ENCODE data around the gene CYP2U1.
A peak's percentile ranks its signal among the peaks of the same experiment; 100 is the strongest.
"Not testable (repeated sequence)": the region's sequence is repeated elsewhere in the genome, so short reads cannot be mapped to it uniquely, and the experiment has no call there.

CYP2U1 gene

DNA sequence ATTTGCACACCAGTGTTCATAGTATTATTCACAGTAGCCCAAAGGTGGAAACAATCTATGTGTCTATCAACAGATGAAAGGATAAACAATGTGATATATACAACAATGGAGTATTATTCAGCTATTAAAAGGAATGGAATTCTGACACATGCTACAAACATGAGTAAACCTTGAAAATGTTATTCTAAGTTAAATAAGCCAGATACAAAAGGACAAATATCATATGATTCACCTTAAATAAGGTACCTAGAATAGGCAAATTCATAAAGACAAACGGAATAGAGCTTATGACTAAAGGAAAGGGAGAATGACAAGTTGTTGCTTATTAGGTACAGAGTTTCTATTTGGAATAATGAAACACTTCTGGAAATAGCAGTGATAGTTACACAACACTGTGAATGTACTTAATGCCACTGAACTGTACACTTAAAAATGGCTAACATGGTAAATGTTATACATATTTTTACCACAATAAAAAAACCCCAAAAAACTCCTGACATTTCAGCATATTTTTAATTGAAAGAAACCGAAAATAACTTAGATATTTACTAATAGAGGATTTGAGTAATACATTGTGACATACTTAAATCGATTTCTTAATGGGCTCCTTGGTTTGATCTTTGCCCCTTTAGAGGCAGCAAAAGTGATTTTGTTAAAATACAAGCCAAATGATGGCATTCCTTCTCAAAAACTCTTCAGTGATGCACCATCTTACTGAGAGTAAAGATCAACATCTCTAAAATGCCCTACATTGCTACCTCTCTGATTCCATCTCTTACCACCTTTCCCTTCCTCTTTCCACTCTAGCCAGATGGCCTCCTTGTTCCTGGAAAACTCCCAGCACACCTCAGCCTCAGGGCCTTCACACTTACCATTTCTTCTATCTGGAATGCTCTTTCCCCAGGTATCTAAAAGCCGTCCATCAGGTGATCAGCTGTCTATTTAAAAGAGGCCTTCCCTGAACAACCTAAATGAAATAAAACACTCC is 8.6 kb upstream of the CYP2U1 start:
- no peaks in the 10 kb centered on the region for H3K36me3 ChIP-seq (ENCODE audit: control insufficient read depth, insufficient read depth, low read length, severe bottlenecking)
- H3K4me1 ChIP-seq (ENCODE audit: control insufficient read depth, insufficient read depth, low read length): peaks cover 8% of the 10 kb centered on the region
- peaks cover 15% of the 10 kb centered on the region for H3K9me3 ChIP-seq (ENCODE audit: control insufficient read depth, low read length)
- no peak for DNase-seq (ENCODE audit: low read depth)
- H3K4me3 ChIP-seq (ENCODE audit: low read length): no peak overlapping the region
- H3K9ac ChIP-seq (ENCODE audit: low read length): no peak overlapping the region
- H3K27me3 ChIP-seq (replicated peaks; ENCODE audit: control insufficient read depth, insufficient read depth, low read length): no peaks in the 10 kb centered on the region

DNA sequence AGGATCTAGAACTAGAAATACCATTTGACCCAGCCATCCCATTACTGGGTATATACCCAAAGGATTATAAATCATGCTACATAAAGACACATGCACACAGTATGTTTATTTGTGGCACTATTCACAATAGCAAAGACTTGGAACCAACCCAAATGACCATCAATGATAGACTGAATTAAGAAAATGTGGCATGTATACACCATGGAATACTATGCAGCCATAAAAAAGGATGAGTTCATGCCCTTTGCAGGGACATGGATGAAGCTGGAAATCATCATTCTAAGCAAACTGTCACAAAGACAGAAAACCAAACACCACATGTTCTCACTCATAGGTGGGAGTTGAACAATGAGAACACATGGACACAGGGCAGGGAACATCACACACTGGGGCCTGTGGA is 5.6 kb upstream of the CYP2U1 start:
- DNase-seq (ENCODE audit: low read depth); H3K9ac ChIP-seq (ENCODE audit: low read length); H3K27me3 ChIP-seq (replicated peaks; ENCODE audit: control insufficient read depth, insufficient read depth, low read length); H3K4me3 ChIP-seq (ENCODE audit: low read length); H3K36me3 ChIP-seq (ENCODE audit: control insufficient read depth, insufficient read depth, low read length, severe bottlenecking); H3K9me3 ChIP-seq (ENCODE audit: control insufficient read depth, low read length): not testable (repeated sequence)
- peaks cover 12% of the 10 kb centered on the region for H3K4me1 ChIP-seq (ENCODE audit: control insufficient read depth, insufficient read depth, low read length)

DNA sequence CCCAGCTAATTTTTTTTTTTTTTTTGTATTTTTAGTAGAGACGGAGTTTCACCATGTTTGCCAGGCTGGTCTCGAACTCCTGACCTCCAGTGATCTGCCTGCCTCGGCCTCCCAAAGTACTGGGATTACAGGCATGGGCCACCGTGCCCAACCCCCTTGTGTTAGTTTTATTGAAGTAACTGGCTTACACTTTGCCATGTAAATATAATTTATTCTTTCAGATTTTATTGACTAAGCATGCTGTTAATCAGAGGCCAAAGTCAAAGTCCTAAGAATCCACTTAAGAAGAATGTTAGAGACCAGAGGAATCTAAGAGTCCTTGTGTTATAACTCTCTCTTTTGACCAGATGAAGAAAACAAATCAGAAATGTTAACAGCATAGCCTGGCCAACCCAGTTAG is 4.5 kb upstream of the CYP2U1 start:
- H3K36me3 ChIP-seq (ENCODE audit: control insufficient read depth, insufficient read depth, low read length, severe bottlenecking): not testable (repeated sequence)

DNA sequence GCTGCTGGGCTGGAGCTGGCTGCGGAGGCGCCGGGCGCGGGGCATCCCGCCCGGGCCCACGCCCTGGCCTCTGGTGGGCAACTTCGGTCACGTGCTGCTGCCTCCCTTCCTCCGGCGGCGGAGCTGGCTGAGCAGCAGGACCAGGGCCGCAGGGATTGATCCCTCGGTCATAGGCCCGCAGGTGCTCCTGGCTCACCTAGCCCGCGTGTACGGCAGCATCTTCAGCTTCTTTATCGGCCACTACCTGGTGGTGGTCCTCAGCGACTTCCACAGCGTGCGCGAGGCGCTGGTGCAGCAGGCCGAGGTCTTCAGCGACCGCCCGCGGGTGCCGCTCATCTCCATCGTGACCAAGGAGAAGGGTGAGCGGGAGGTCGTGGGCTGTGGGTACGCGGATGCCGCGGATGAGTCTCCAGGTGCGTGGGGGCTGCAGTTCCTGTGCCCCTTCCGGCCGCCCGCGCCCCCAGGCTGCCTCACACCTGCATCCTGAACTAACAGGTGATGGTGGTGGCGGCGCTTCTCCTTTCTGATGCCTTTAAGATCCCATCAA is 499 bp downstream of the CYP2U1 start:
- Histone ChIP-seq H3K4me3 (ENCODE audit: low read length) (peak overlapping the region; percentile 86), H3K9me3 (ENCODE audit: control insufficient read depth, low read length) (no peaks in the 10 kb centered on the region), H3K36me3 (ENCODE audit: control insufficient read depth, insufficient read depth, low read length, severe bottlenecking) (peaks cover 5% of the 10 kb centered on the region), H3K27me3 (replicated peaks; ENCODE audit: control insufficient read depth, insufficient read depth, low read length) (no peaks in the 10 kb centered on the region), H3K4me1 (ENCODE audit: control insufficient read depth, insufficient read depth, low read length) (peaks cover 13% of the 10 kb centered on the region), H3K9ac (ENCODE audit: low read length) (peak overlapping the region; percentile 82)
- DNase-seq (ENCODE audit: low read depth): no peak

More for the DNA sequence above, 4.5 kb upstream of the CYP2U1 start:
- H3K4me3 ChIP-seq (ENCODE audit: low read length); H3K27me3 ChIP-seq (replicated peaks; ENCODE audit: control insufficient read depth, insufficient read depth, low read length); H3K9me3 ChIP-seq (ENCODE audit: control insufficient read depth, low read length); H3K9ac ChIP-seq (ENCODE audit: low read length); DNase-seq (ENCODE audit: low read depth): not testable (repeated sequence)
- peaks cover 14% of the 10 kb centered on the region for H3K4me1 ChIP-seq (ENCODE audit: control insufficient read depth, insufficient read depth, low read length)

DNA sequence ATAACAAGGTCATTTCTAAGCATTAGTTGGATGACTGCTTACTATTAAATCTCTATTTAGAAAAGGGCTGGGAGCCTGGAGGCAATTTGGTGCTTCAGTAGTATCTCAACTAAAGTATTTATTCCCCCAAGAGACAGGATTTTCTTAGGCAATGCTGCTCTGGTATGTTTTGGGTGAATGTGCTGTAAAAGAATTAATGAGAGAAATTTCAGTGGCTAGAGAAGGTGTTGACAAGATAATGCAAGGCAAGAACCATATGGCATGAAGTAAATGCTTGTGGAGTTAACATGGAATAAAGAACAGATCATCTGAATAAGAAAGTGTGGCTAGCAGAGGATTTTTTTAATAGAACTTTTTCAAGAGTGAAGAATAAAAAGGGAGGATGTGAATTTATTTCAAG is 3.9 kb downstream of the CYP2U1 start:
- H3K27me3 ChIP-seq (replicated peaks; ENCODE audit: control insufficient read depth, insufficient read depth, low read length): no peaks in the 10 kb centered on the region
- H3K9ac ChIP-seq (ENCODE audit: low read length): no peak overlapping the region
- no peaks in the 10 kb centered on the region for H3K9me3 ChIP-seq (ENCODE audit: control insufficient read depth, low read length)
- peaks cover 9% of the 10 kb centered on the region for H3K36me3 ChIP-seq (ENCODE audit: control insufficient read depth, insufficient read depth, low read length, severe bottlenecking)
- DNase-seq (ENCODE audit: low read depth): no peak
- peaks cover 13% of the 10 kb centered on the region for H3K4me1 ChIP-seq (ENCODE audit: control insufficient read depth, insufficient read depth, low read length)
- H3K4me3 ChIP-seq (ENCODE audit: low read length): no peak overlapping the region

DNA sequence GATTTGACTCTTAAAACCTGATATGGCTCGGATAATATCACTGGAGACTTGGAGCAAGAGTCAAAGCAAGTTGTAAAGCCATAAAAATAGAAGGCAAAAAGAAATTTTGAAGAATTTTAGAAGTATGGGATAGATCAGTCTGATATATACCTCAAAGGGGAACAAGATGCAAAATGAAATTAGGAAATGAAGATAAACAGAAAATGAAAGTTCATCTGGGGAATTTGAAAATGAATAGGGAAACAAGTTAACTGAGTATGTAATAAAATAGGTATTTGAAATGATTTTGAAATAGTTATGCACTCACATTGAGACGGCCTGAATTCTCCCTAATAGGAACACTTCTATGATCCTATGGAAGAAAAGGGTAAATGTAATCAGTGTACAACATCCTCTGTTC is 5.7 kb downstream of the CYP2U1 start:
- DNase-seq (ENCODE audit: low read depth): no peak
- Histone ChIP-seq H3K4me1 (ENCODE audit: control insufficient read depth, insufficient read depth, low read length) (peaks cover 5% of the 10 kb centered on the region), H3K27me3 (replicated peaks; ENCODE audit: control insufficient read depth, insufficient read depth, low read length) (no peaks in the 10 kb centered on the region), H3K9me3 (ENCODE audit: control insufficient read depth, low read length) (no peaks in the 10 kb centered on the region), H3K36me3 (ENCODE audit: control insufficient read depth, insufficient read depth, low read length, severe bottlenecking) (peaks cover 9% of the 10 kb centered on the region), H3K4me3 (ENCODE audit: low read length) (no peak overlapping the region), H3K9ac (ENCODE audit: low read length) (no peak overlapping the region)

DNA sequence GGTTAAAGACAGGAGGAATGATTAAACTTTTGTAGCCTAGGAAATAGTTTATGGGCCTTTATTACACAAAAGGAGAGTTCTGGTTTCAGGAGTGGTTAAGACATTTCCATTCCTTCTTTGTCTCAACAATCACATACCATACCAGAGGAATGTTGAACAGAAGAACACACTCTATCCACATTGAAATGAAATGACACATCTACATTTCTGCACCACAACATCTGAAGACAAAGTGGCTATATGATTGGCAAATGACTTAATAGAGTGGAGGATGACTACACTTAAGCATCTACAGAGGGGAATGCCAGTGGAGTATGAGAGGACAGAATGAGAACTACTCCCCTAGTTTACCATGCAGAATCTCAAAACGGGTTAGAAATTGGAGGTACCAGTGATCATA is 8.0 kb downstream of the CYP2U1 start:
- Histone ChIP-seq H3K36me3 (ENCODE audit: control insufficient read depth, insufficient read depth, low read length, severe bottlenecking) (peaks cover 9% of the 10 kb centered on the region), H3K9ac (ENCODE audit: low read length) (no peak overlapping the region), H3K27me3 (replicated peaks; ENCODE audit: control insufficient read depth, insufficient read depth, low read length) (no peaks in the 10 kb centered on the region), H3K4me1 (ENCODE audit: control insufficient read depth, insufficient read depth, low read length) (peaks cover 2% of the 10 kb centered on the region), H3K9me3 (ENCODE audit: control insufficient read depth, low read length) (no peaks in the 10 kb centered on the region), H3K4me3 (ENCODE audit: low read length) (no peak overlapping the region)
- peak; percentile 49 for DNase-seq (ENCODE audit: low read depth)

DNA sequence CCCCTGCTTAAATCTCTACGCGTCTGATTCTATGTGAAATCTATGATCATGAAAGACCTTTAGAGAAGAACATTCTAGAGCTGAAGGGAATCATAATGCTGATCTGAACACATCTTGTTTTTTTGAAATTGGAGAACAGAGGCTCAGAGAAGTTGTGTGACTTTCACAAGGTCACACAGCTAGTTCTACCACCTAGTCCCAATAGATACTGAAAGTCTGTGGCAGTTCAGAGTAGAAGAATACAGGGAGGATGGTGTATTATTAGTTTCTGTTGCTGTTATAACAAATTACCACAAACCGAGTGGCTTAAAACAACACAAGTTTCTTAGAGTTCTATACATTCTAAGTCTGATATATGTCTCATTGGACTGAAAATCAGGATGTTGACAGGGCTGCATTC is 14.5 kb downstream of the CYP2U1 start:
- H3K27me3 ChIP-seq (replicated peaks; ENCODE audit: control insufficient read depth, insufficient read depth, low read length): no peaks in the 10 kb centered on the region
- H3K36me3 ChIP-seq (ENCODE audit: control insufficient read depth, insufficient read depth, low read length, severe bottlenecking): peaks cover 43% of the 10 kb centered on the region
- H3K4me1 ChIP-seq (ENCODE audit: control insufficient read depth, insufficient read depth, low read length): no peaks in the 10 kb centered on the region
- no peak for DNase-seq (ENCODE audit: low read depth)
- H3K4me3 ChIP-seq (ENCODE audit: low read length): no peak overlapping the region
- H3K9me3 ChIP-seq (ENCODE audit: control insufficient read depth, low read length): no peaks in the 10 kb centered on the region
- H3K9ac ChIP-seq (ENCODE audit: low read length): no peak overlapping the region

DNA sequence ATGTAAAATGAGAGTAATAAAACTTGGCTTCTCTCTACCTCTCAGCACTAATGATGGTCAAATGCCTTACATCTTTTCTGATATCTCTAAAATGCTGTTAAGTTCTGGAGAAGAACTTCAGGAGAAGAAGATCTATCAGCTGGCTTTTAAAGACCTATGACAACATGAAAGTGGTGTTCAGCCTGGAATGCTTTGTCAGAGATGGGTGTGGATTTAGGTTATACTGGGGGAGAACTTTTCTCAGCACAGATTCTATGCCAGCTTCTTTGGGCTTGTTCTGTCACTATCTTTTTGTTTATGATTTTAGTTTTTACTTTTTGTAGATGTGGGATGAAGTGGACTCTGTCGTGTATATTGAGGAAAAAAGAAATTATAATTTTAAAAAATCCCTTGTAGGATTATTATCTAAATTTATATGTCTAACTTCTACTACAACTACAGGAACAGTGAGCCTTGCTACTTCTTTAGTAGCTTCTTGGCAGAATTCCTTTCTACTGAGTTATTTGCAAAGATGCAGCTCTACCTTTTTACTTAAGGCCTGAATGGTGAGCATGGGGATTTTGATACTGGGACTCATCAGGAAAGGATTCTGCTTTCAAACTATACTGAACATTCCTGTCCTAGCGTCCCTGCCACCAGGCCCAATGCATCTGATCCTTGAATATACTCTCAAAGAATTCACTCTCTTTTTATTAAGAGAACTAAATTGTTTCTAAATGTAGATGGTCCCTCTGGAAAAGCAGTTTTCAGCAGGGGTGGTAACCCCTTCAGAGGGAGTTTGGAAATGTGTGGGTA is 19.6 kb downstream of the CYP2U1 start:
- no peaks in the 10 kb centered on the region for H3K9me3 ChIP-seq (ENCODE audit: control insufficient read depth, low read length)
- no peaks in the 10 kb centered on the region for H3K27me3 ChIP-seq (replicated peaks; ENCODE audit: control insufficient read depth, insufficient read depth, low read length)
- H3K9ac ChIP-seq (ENCODE audit: low read length): no peak overlapping the region
- H3K4me3 ChIP-seq (ENCODE audit: low read length): no peak overlapping the region
- peak; percentile 10 for DNase-seq (ENCODE audit: low read depth)
- H3K4me1 ChIP-seq (ENCODE audit: control insufficient read depth, insufficient read depth, low read length): peaks cover 11% of the 10 kb centered on the region
- peaks cover 33% of the 10 kb centered on the region for H3K36me3 ChIP-seq (ENCODE audit: control insufficient read depth, insufficient read depth, low read length, severe bottlenecking)

DNA sequence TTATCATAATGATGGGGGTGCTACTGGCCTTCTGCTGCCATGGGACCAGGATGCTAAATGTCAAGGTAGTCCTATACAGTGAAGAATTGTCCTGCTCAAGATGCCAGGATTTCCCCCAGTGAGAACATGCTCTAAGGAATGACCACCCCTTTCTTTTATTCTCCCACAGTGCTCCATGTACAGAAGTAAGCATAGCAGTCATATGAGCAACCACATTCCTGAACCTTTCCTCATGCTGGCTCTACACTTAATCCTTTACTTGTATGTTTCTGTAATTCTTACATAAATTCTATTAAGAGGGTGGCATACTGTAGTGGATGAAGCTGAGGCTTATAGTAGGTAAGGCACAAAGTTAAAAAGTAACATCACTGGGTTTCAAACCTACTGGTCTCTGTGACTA is 20.2 kb downstream of the CYP2U1 start:
- Histone ChIP-seq H3K9ac (ENCODE audit: low read length) (no peak overlapping the region), H3K9me3 (ENCODE audit: control insufficient read depth, low read length) (peaks cover 6% of the 10 kb centered on the region), H3K4me1 (ENCODE audit: control insufficient read depth, insufficient read depth, low read length) (peaks cover 11% of the 10 kb centered on the region), H3K36me3 (ENCODE audit: control insufficient read depth, insufficient read depth, low read length, severe bottlenecking) (peaks cover 32% of the 10 kb centered on the region), H3K27me3 (replicated peaks; ENCODE audit: control insufficient read depth, insufficient read depth, low read length) (no peaks in the 10 kb centered on the region), H3K4me3 (ENCODE audit: low read length) (no peak overlapping the region)
- DNase-seq (ENCODE audit: low read depth): peak; percentile 77

DNA sequence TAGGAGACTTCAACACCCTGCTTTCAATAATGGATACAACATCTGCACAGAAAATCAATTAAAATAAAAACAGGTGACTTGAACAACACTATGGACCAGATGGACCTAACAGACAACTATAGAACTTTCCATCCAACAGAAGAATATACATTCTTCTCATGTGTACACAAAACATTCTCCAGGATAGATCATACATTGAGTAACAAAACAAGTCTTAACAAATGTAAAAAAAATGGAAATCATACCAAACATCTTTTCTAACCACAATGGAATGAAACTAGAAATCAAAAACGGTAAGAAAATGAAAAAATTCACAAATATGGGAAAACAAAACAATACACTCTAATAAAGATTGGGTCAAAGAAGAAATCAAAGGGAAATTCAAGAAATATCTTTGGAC is 24.7 kb downstream of the CYP2U1 start:
- Histone ChIP-seq H3K4me3 (ENCODE audit: low read length) (no peak overlapping the region), H3K9ac (ENCODE audit: low read length) (no peak overlapping the region), H3K9me3 (ENCODE audit: control insufficient read depth, low read length) (peaks cover 7% of the 10 kb centered on the region), H3K4me1 (ENCODE audit: control insufficient read depth, insufficient read depth, low read length) (peaks cover 10% of the 10 kb centered on the region), H3K36me3 (ENCODE audit: control insufficient read depth, insufficient read depth, low read length, severe bottlenecking) (no peaks in the 10 kb centered on the region), H3K27me3 (replicated peaks; ENCODE audit: control insufficient read depth, insufficient read depth, low read length) (no peaks in the 10 kb centered on the region)
- DNase-seq (ENCODE audit: low read depth): peak; percentile 40
